Measurements from ENCODE around the gene EHMT1. TPM values are rescaled to one million over a fixed set of nuclear protein-coding genes. Genes with fewer than 3 reads are reported as not detected.

The EHMT1 gene
- polyA plus RNA-seq, 1 donor from 2014 or later = 39.1 TPM

DNA sequence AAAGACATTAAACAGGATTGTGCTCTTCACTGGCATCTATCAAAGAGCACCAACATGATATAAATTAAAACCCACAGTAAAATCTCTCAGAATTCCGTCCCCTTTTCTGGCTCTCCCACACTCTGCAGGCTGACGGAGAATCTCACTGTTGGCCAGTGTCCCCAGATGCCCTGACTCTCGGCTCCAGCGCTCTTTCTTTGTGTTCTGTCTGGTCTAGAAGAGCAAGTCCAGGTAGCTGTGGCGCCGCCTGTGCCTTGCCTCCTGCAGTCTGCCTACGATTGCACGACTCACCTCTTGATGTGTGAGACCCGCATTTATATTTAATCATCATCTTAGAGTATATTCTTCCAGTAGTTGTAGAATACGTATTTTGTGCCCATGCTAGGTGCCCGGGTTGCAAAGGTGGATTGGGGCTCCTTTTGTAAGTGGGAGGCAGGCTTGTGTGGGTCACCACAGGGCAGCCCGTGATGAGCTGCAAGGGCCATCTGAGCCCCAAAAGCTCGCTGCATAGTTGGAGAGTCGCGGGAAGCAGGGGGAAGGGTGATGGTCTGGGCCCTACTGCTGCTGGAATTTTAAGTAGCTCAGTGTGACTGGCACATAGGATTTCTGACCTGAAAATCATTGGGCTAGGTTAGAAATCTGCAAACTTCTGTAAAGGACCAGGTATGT, 55.6 kb downstream of the EHMT1 start:
- Mint-ChIP-seq H3K9me3 (no peaks in the 10 kb centered on the region), H3K4me3 (peak overlapping the region in 1 of 4 donors; percentile 74), H3K27me3 (no peaks in the 10 kb centered on the region), H3K4me1 (peaks cover 24 to 29% (median 28%) of the 10 kb centered on the region in 3 donors), H3K27ac (peak overlapping the region in 1 of 3 donors; percentile 34), H3K36me3 (peaks cover 5% of the 10 kb centered on the region)

GRCh38 chr9:137674976-137675320, 56.1 kb downstream of the EHMT1 start:
- H3K27me3 Mint-ChIP-seq = no peaks in the 10 kb centered on the region
- H3K27ac Mint-ChIP-seq = no peak overlapping the region
- no peaks in the 10 kb centered on the region for H3K9me3 Mint-ChIP-seq
- peaks cover 4% of the 10 kb centered on the region for H3K36me3 Mint-ChIP-seq
- H3K4me3 Mint-ChIP-seq = no peak overlapping the region
- H3K4me1 Mint-ChIP-seq = peaks cover 27 to 33% (median 31%) of the 10 kb centered on the region in 3 donors

- H3K36me3 Mint-ChIP-seq = peaks cover 3% of the 10 kb centered on the region
- H3K4me1 Mint-ChIP-seq = peaks cover 39 to 47% (median 40%) of the 10 kb centered on the region in 3 donors
- H3K27me3 Mint-ChIP-seq = no peaks in the 10 kb centered on the region
- no peak overlapping the region for H3K27ac Mint-ChIP-seq
- H3K4me3 Mint-ChIP-seq = peak overlapping the region in 1 of 4 donors; percentile 17
- no peaks in the 10 kb centered on the region for H3K9me3 Mint-ChIP-seq
These were observed 58.2 kb downstream of the EHMT1 start for GRCh38 chr9:137676998-137677397.

- Mint-ChIP-seq H3K9me3 (no peaks in the 10 kb centered on the region), H3K4me1 (peaks cover 40 to 49% (median 44%) of the 10 kb centered on the region in 3 donors), H3K4me3 (peak overlapping the region in 1 of 4 donors; percentile 48), H3K27ac (no peak overlapping the region), H3K27me3 (no peaks in the 10 kb centered on the region), H3K36me3 (peaks cover 3% of the 10 kb centered on the region)
These were observed 59.4 kb downstream of the EHMT1 start for GRCh38 chr9:137678202-137678601.

GRCh38 chr9:137679249-137679648, 60.4 kb downstream of the EHMT1 start:
- no peaks in the 10 kb centered on the region for H3K9me3 Mint-ChIP-seq
- H3K36me3 Mint-ChIP-seq = peaks cover 3% of the 10 kb centered on the region
- peaks cover 38 to 44% (median 39%) of the 10 kb centered on the region in 3 donors for H3K4me1 Mint-ChIP-seq
- H3K27ac Mint-ChIP-seq = peak overlapping the region; percentile 33 to 80 (median 71)
- no peaks in the 10 kb centered on the region for H3K27me3 Mint-ChIP-seq
- H3K4me3 Mint-ChIP-seq = peak overlapping the region; percentile 9 to 89 (median 48)

GRCh38 chr9:137679695-137680305, 61.0 kb downstream of the EHMT1 start:
- Mint-ChIP-seq H3K27me3 (no peaks in the 10 kb centered on the region), H3K4me3 (peak overlapping the region; percentile 2 to 74 (median 23)), H3K36me3 (peaks cover 3% of the 10 kb centered on the region), H3K4me1 (peaks cover 36 to 42% (median 38%) of the 10 kb centered on the region in 3 donors), H3K9me3 (no peaks in the 10 kb centered on the region), H3K27ac (peak overlapping the region; percentile 1 to 93 (median 33))

- Mint-ChIP-seq H3K9me3 (no peaks in the 10 kb centered on the region), H3K36me3 (peaks cover 3% of the 10 kb centered on the region), H3K4me1 (peaks cover 38 to 43% (median 43%) of the 10 kb centered on the region in 3 donors), H3K4me3 (peak overlapping the region in 2 of 4 donors; percentile 19 to 74), H3K27me3 (no peaks in the 10 kb centered on the region), H3K27ac (peak overlapping the region; percentile 33 to 93 (median 93))
These were observed 61.9 kb downstream of the EHMT1 start for GRCh38 chr9:137680444-137681358.

- H3K27me3 Mint-ChIP-seq = no peaks in the 10 kb centered on the region
- H3K36me3 Mint-ChIP-seq = peaks cover 1% of the 10 kb centered on the region
- peak overlapping the region in 3 of 4 donors; percentile 40 to 79 (median 62) for H3K4me3 Mint-ChIP-seq
- H3K27ac Mint-ChIP-seq = peak overlapping the region; percentile 43 to 93 (median 74)
- H3K4me1 Mint-ChIP-seq = peaks cover 48 to 53% (median 53%) of the 10 kb centered on the region in 3 donors
- no peaks in the 10 kb centered on the region for H3K9me3 Mint-ChIP-seq
These were observed 63.8 kb downstream of the EHMT1 start for GRCh38 chr9:137682428-137683105.

GRCh38 chr9:137683262-137683864, 64.6 kb downstream of the EHMT1 start:
- no peaks in the 10 kb centered on the region for H3K27me3 Mint-ChIP-seq
- peak overlapping the region in 1 of 4 donors; percentile 62 for H3K4me3 Mint-ChIP-seq
- no peaks in the 10 kb centered on the region for H3K9me3 Mint-ChIP-seq
- peak overlapping the region in 2 of 3 donors; percentile 43 to 63 for H3K27ac Mint-ChIP-seq
- H3K36me3 Mint-ChIP-seq = no peaks in the 10 kb centered on the region
- peaks cover 50 to 51% (median 51%) of the 10 kb centered on the region in 3 donors for H3K4me1 Mint-ChIP-seq

GRCh38 chr9:137685035-137685740, 66.4 kb downstream of the EHMT1 start:
- peaks cover 49 to 52% (median 49%) of the 10 kb centered on the region in 3 donors for H3K4me1 Mint-ChIP-seq
- H3K36me3 Mint-ChIP-seq = no peaks in the 10 kb centered on the region
- H3K4me3 Mint-ChIP-seq = no peak overlapping the region
- H3K27ac Mint-ChIP-seq = no peak overlapping the region
- H3K27me3 Mint-ChIP-seq = no peaks in the 10 kb centered on the region
- no peaks in the 10 kb centered on the region for H3K9me3 Mint-ChIP-seq

GRCh38 chr9:137685741-137686420, 67.1 kb downstream of the EHMT1 start:
- H3K27ac Mint-ChIP-seq = peak overlapping the region in 2 of 3 donors; percentile 21 to 85
- H3K9me3 Mint-ChIP-seq = no peaks in the 10 kb centered on the region
- H3K36me3 Mint-ChIP-seq = peaks cover 1% of the 10 kb centered on the region
- H3K27me3 Mint-ChIP-seq = no peaks in the 10 kb centered on the region
- H3K4me3 Mint-ChIP-seq = no peak overlapping the region
- peaks cover 48 to 52% (median 49%) of the 10 kb centered on the region in 3 donors for H3K4me1 Mint-ChIP-seq

DNA sequence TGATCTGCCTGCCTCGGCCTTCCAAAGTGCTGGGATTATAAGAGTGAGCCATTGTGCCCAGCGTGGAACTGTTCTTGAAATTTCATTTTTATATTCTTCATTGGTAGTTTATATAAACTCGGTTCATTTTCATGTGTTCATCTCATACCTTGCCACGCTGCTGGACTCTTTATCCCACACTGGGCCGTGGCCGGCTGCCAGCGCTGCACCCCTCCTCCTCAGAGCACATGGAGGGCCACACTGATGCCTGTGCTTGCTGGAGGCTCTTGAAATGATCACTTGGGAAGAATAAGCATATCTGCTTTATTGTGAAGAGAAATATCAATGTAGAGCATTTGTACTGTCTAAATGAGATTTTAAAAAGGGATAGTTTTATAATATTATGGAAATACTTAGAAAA, 69.5 kb downstream of the EHMT1 start:
- peaks cover 43 to 49% (median 49%) of the 10 kb centered on the region in 3 donors for H3K4me1 Mint-ChIP-seq
- no peaks in the 10 kb centered on the region for H3K27me3 Mint-ChIP-seq
- no peaks in the 10 kb centered on the region for H3K9me3 Mint-ChIP-seq
- H3K36me3 Mint-ChIP-seq = peaks cover 5% of the 10 kb centered on the region
- no peak overlapping the region for H3K4me3 Mint-ChIP-seq
- H3K27ac Mint-ChIP-seq = peak overlapping the region in 1 of 3 donors; percentile 70

DNA sequence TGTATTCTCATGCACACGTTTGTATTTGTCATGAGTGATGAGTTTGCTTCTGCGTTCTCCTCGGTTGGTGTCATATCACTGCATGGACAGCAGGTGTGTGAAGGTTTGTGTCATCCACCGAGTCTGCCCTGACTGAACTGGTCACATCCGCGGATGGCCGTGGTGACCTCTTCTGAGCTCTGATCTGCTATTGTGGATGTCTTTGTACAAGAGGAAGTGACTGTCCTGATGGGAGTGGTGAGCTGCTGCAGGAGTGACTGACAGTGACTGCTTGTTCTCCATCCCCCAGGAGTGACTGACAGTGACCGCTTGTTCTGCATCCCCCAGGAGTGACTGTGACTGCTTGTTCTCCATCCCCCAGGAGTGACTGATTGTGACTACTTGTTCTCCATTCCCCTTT, 69.9 kb downstream of the EHMT1 start:
- Mint-ChIP-seq H3K27me3 (no peaks in the 10 kb centered on the region), H3K27ac (peak overlapping the region in 2 of 3 donors; percentile 6 to 70), H3K36me3 (peaks cover 5% of the 10 kb centered on the region), H3K4me3 (no peak overlapping the region), H3K4me1 (peaks cover 42 to 48% (median 47%) of the 10 kb centered on the region in 3 donors), H3K9me3 (no peaks in the 10 kb centered on the region)
